ENCODE results near the gene BCAP29.
"Not testable (repeated sequence)": the region's sequence is repeated elsewhere in the genome, so short reads cannot be mapped to it uniquely, and the experiment has no call there.

DNA sequence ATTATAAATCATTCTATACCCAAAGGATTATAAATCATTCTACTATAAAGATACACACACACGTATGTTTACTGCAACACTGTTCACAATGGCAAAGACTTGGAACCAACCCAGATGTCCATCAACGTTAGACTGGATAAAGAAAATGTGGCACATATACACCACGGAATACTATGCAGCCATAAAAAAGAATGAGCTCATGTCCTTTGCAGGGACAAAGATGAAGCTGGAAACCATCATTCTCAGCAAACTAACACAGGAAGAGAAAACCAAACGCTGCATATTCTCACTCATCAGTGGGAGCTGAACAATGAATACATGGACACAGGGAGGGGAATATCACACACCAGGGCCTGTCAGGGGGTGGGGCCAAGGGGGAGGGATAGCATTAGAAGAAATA lies 42.8 kb upstream of the BCAP29 start:
- TF ChIP-seq, protein P1, sequence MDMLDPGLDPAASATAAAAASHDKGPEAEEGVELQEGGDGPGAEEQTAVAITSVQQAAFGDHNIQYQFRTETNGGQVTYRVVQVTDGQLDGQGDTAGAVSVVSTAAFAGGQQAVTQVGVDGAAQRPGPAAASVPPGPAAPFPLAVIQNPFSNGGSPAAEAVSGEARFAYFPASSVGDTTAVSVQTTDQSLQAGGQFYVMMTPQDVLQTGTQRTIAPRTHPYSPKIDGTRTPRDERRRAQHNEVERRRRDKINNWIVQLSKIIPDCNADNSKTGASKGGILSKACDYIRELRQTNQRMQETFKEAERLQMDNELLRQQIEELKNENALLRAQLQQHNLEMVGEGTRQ (IDR thresholded peaks at IDR 0.05; ENCODE audit: low read depth, low read length), result not testable (repeated sequence)
- TF ChIP-seq, protein P2, sequence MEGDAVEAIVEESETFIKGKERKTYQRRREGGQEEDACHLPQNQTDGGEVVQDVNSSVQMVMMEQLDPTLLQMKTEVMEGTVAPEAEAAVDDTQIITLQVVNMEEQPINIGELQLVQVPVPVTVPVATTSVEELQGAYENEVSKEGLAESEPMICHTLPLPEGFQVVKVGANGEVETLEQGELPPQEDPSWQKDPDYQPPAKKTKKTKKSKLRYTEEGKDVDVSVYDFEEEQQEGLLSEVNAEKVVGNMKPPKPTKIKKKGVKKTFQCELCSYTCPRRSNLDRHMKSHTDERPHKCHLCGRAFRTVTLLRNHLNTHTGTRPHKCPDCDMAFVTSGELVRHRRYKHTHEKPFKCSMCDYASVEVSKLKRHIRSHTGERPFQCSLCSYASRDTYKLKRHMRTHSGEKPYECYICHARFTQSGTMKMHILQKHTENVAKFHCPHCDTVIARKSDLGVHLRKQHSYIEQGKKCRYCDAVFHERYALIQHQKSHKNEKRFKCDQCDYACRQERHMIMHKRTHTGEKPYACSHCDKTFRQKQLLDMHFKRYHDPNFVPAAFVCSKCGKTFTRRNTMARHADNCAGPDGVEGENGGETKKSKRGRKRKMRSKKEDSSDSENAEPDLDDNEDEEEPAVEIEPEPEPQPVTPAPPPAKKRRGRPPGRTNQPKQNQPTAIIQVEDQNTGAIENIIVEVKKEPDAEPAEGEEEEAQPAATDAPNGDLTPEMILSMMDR (conservative IDR thresholded peaks at IDR 0.05; ENCODE audit: low read depth, low read length), result not testable (repeated sequence)
- not testable (repeated sequence) for TF ChIP-seq RAD21 (IDR thresholded peaks at IDR 0.05; ENCODE audit: low read length); MAFK (IDR thresholded peaks at IDR 0.05; ENCODE audit: low read depth, low read length); POLR2A (IDR thresholded peaks at IDR 0.05; ENCODE audit: low read depth, low read length); RCOR1 (IDR thresholded peaks at IDR 0.05; ENCODE audit: insufficient replicate concordance, low read length); MXI1 (IDR thresholded peaks at IDR 0.05; ENCODE audit: borderline replicate concordance, low read depth, low read length); FOS (IDR thresholded peaks at IDR 0.05; ENCODE audit: low read depth, low read length); SMC3 (IDR thresholded peaks at IDR 0.05; ENCODE audit: low read depth, low read length); BHLHE40 (IDR thresholded peaks at IDR 0.05; ENCODE audit: low read depth, low read length)
- TF ChIP-seq, protein P3, sequence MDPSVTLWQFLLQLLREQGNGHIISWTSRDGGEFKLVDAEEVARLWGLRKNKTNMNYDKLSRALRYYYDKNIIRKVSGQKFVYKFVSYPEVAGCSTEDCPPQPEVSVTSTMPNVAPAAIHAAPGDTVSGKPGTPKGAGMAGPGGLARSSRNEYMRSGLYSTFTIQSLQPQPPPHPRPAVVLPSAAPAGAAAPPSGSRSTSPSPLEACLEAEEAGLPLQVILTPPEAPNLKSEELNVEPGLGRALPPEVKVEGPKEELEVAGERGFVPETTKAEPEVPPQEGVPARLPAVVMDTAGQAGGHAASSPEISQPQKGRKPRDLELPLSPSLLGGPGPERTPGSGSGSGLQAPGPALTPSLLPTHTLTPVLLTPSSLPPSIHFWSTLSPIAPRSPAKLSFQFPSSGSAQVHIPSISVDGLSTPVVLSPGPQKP (IDR thresholded peaks at IDR 0.05; ENCODE audit: borderline replicate concordance, low read depth, low read length), result not testable (repeated sequence)
